Caco-2 (cell line): ENCODE data around the gene ANKFN1. TPM values are rescaled to one million over a fixed set of nuclear protein-coding genes. Genes with fewer than 3 reads are reported as not detected.

Source experiments
- BruUV-seq: library from RNA; stranded (reverse); fragments of 400-500 nt; replicated peaks from 2 replicates; lab custom pipeline; 2021; lab: Mats Ljungman, UMichigan
- CTCF ChIA-PET: fragments of 300-600 bp; sonication (Branson Sonifier 250); formaldehyde crosslinking; loops from one replicate; lab custom pipeline; 2022; ENCODE audit warnings: antibody characterized with exemption; lab: Charles Lee
- POLR2A ChIA-PET: fragments of 300-600 bp; sonication (Branson Sonifier 250); formaldehyde crosslinking; loops from one replicate; lab custom pipeline; 2022; ENCODE audit warnings: antibody characterized with exemption; lab: Charles Lee
- DNase-seq, 2 experiments: peaks; one replicate each; pipeline versions ENCODE4 v3.0.0 to v3.0.0-alpha.2; 2020 to 2022
- H3K27me3 ChIP-seq: replicated peaks from 2 replicates; pipeline ENCODE4 v1.6.0; 2011; ENCODE audit warnings: low read length; ENCODE audit not compliant: control insufficient read depth, insufficient read depth
- H3K36me3 ChIP-seq: 2 replicates; pipeline ENCODE4 v1.5.1; 2011; ENCODE audit warnings: low read length; ENCODE audit not compliant: control insufficient read depth, insufficient read depth
- H3K4me1 ChIP-seq: fragments of 250-450 bp; sonication (Bioruptor Pico); 2 replicates; pipeline ENCODE4 v1.5.1; 2020; ENCODE audit warnings: mild to moderate bottlenecking
- H3K4me3 ChIP-seq: 2 replicates; pipeline ENCODE4 v1.5.1; 2011; ENCODE audit warnings: low read depth, mild to moderate bottlenecking, control low read depth, low read length
- H3K9me3 ChIP-seq: fragments of 250-450 bp; sonication (Bioruptor Pico); 2 replicates; pipeline ENCODE4 v1.5.1; 2020; ENCODE audit warnings: mild to moderate bottlenecking, moderate library complexity
- H3K27ac Mint-ChIP-seq: one replicate; pipeline ENCODE4 v1.8.0; 2022; ENCODE audit warnings: mixed read lengths; ENCODE audit not compliant: unreplicated experiment
- H3K27me3 Mint-ChIP-seq: one replicate; pipeline ENCODE4 v1.8.0; 2022; ENCODE audit warnings: mixed read lengths; ENCODE audit not compliant: insufficient read depth, unreplicated experiment
- H3K36me3 Mint-ChIP-seq: one replicate; pipeline ENCODE4 v1.8.0; 2022; ENCODE audit warnings: mild to moderate bottlenecking, mixed read lengths; ENCODE audit not compliant: insufficient read depth, unreplicated experiment
- H3K4me1 Mint-ChIP-seq: one replicate; pipeline ENCODE4 v1.8.0; 2022; ENCODE audit warnings: low read depth, mixed read lengths; ENCODE audit not compliant: unreplicated experiment
- H3K4me3 Mint-ChIP-seq: one replicate; pipeline ENCODE4 v1.8.0; 2022; ENCODE audit warnings: mild to moderate bottlenecking, moderate library complexity, mixed read lengths; ENCODE audit not compliant: unreplicated experiment
- H3K9me3 Mint-ChIP-seq: one replicate; pipeline ENCODE4 v1.8.0; 2022; ENCODE audit warnings: mixed read lengths; ENCODE audit not compliant: unreplicated experiment
- intact Hi-C: fragments of 100-400 bp; cut with micrococcal nuclease; formaldehyde crosslinking; loops from one replicate; pipeline ENCODE4 v1.10.0; 2022; ENCODE audit not compliant: unreplicated experiment
- total RNA-seq: library from RNA; stranded (reverse); gene quantifications from 2 replicates; pipeline ENCODE4 v1.2.3, GENCODE V29; 2022
- TF ChIP-seq, protein P1 (sequence below), 2 experiments: fragments of 200-600 bp in 1 of 2; IDR thresholded peaks; 1 replicate in 1 of 2; 2 replicates in 1 of 2; pipeline versions ENCODE4 v1.5.1 to v1.8.0; 2011 to 2022; ENCODE audit warnings: antibody characterized with exemption in 1 of 2, control low read depth in 1 of 2, inconsistent platforms in 1 of 2, low read depth in 1 of 2, low read length in 1 of 2, mild to moderate bottlenecking in 1 of 2, moderate library complexity in 1 of 2; ENCODE audit not compliant: insufficient read depth in 1 of 2, severe bottlenecking in 1 of 2, unreplicated experiment in 1 of 2

Gene ANKFN1
- total RNA-seq, 1 experiment from 2014 or later: 0.34 TPM

- CTCF ChIA-PET: no interaction called here
- Histone ChIP-seq H3K27me3 (no peaks in the 10 kb centered on the region), H3K36me3 (no peaks in the 10 kb centered on the region; the same call in 1 of the 2 replicates), H3K9me3 (peaks cover 5% of the 10 kb centered on the region), H3K4me3 (no peak overlapping the region), H3K4me1 (peaks cover 19% of the 10 kb centered on the region)
- TF ChIP-seq, protein P1, sequence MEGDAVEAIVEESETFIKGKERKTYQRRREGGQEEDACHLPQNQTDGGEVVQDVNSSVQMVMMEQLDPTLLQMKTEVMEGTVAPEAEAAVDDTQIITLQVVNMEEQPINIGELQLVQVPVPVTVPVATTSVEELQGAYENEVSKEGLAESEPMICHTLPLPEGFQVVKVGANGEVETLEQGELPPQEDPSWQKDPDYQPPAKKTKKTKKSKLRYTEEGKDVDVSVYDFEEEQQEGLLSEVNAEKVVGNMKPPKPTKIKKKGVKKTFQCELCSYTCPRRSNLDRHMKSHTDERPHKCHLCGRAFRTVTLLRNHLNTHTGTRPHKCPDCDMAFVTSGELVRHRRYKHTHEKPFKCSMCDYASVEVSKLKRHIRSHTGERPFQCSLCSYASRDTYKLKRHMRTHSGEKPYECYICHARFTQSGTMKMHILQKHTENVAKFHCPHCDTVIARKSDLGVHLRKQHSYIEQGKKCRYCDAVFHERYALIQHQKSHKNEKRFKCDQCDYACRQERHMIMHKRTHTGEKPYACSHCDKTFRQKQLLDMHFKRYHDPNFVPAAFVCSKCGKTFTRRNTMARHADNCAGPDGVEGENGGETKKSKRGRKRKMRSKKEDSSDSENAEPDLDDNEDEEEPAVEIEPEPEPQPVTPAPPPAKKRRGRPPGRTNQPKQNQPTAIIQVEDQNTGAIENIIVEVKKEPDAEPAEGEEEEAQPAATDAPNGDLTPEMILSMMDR (IDR thresholded peaks at IDR 0.05; ENCODE audit: insufficient read depth in 1 of 2, low read depth in 1 of 2, low read length in 1 of 2, severe bottlenecking in 1 of 2, unreplicated experiment in 1 of 2): no peak
- Mint-ChIP-seq H3K27ac (no peak overlapping the region), H3K9me3 (no peaks in the 10 kb centered on the region), H3K4me1 (peaks cover 2% of the 10 kb centered on the region), H3K27me3 (no peaks in the 10 kb centered on the region), H3K4me3 (no peak overlapping the region), H3K36me3 (no peaks in the 10 kb centered on the region)
- no peak for DNase-seq
- no TSS peak for BruUV-seq
- POLR2A ChIA-PET: no interaction called here
- intact Hi-C loops: no loop called here
Measured at GRCh38 chr17:56141046-56141839, 12.0 kb upstream of the ANKFN1 start.

DNA sequence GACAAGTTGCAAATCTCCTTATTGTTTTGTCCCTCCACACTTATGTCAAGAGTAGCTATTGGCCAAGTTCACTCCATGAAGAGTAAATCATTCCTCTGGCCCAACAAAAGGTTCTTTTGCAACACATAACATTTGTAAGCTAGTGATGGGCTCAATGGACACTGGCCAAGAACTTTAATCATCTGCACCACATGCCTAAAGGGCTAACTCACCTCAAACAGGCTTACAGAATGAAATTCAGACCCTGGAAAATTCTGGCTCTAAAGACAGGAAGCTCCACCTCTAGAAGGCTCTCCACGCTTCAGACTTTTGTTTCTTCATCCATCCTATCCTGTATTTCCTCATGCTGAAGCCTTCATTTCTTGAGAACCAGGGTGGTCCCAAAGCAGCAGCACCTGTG lies 10.9 kb upstream of the ANKFN1 start:
- intact Hi-C loops: no loop called here
- Histone ChIP-seq H3K4me3 (no peak overlapping the region), H3K36me3 (no peaks in the 10 kb centered on the region), H3K27me3 (no peaks in the 10 kb centered on the region), H3K9me3 (peaks cover 16% of the 10 kb centered on the region), H3K4me1 (peaks cover 17% of the 10 kb centered on the region)
- Mint-ChIP-seq H3K27me3 (no peaks in the 10 kb centered on the region), H3K36me3 (no peaks in the 10 kb centered on the region), H3K27ac (no peak overlapping the region), H3K9me3 (peaks cover 8% of the 10 kb centered on the region), H3K4me3 (no peak overlapping the region), H3K4me1 (peaks cover 4% of the 10 kb centered on the region)
- POLR2A ChIA-PET: no interaction called here
- BruUV-seq: no TSS peak
- CTCF ChIA-PET: no interaction called here
- TF ChIP-seq, protein P1 (IDR thresholded peaks at IDR 0.05; ENCODE audit: insufficient read depth in 1 of 2, low read depth in 1 of 2, low read length in 1 of 2, severe bottlenecking in 1 of 2, unreplicated experiment in 1 of 2): no peak
- DNase-seq: no peak

GRCh38 chr17:56142781-56143180 lies 10.5 kb upstream of the ANKFN1 start:
- ChIA-PET CTCF (no interaction called here), POLR2A (no interaction called here)
- DNase-seq: no peak
- H3K27me3 Mint-ChIP-seq: no peaks in the 10 kb centered on the region
- TF ChIP-seq, protein P1 (IDR thresholded peaks at IDR 0.05; ENCODE audit: insufficient read depth in 1 of 2, low read depth in 1 of 2, low read length in 1 of 2, severe bottlenecking in 1 of 2, unreplicated experiment in 1 of 2): no peak
- peaks cover 9% of the 10 kb centered on the region for H3K9me3 Mint-ChIP-seq
- H3K27ac Mint-ChIP-seq: no peak overlapping the region
- intact Hi-C loops: no loop called here
- no peaks in the 10 kb centered on the region for H3K36me3 Mint-ChIP-seq
- BruUV-seq: no TSS peak
- peaks cover 4% of the 10 kb centered on the region for H3K4me1 Mint-ChIP-seq
- H3K36me3 ChIP-seq: no peaks in the 10 kb centered on the region
- no peaks in the 10 kb centered on the region for H3K27me3 ChIP-seq
- H3K4me3 ChIP-seq: no peak overlapping the region
- peaks cover 21% of the 10 kb centered on the region for H3K4me1 ChIP-seq
- H3K4me3 Mint-ChIP-seq: no peak overlapping the region
- H3K9me3 ChIP-seq: peaks cover 17% of the 10 kb centered on the region
